GM23338 (cell line): ENCODE measurements around the gene SLIT1. TPM values are rescaled to one million over a fixed set of nuclear protein-coding genes. Genes with fewer than 3 reads are reported as not detected.
A peak's percentile ranks its signal among the peaks of the same experiment; 100 is the strongest.

Source experiments
- ATAC-seq: fragments of 200-7000 bp; cut with Tn5 transposase; 3 replicates; pipeline ENCODE4 v1.9.1; 2020
- DNase-seq: peaks from one replicate; pipeline ENCODE4 v3.0.0-alpha.2; 2015; ENCODE audit warnings: low spot score
- H2AFZ ChIP-seq: fragments of 200-600 bp; sonication (generic); 2 replicates; pipeline ENCODE4 v1.8.0; 2016; ENCODE audit warnings: antibody characterized with exemption, mild to moderate bottlenecking, moderate library complexity
- H3F3A ChIP-seq: fragments of 200-600 bp; sonication (generic); replicated peaks from 2 replicates; pipeline ENCODE4 v1.8.0; 2017; ENCODE audit warnings: antibody characterized with exemption, mixed run types, low read depth
- H3K27ac ChIP-seq: fragments of 200-600 bp; sonication (generic); 2 replicates; pipeline ENCODE4 v1.6.1; 2016; ENCODE audit warnings: low read depth
- H3K27me3 ChIP-seq: fragments of 200-600 bp; sonication (generic); 2 replicates; pipeline ENCODE4 v1.8.0; 2016; ENCODE audit warnings: mild to moderate bottlenecking, mixed run types, moderate library complexity; ENCODE audit not compliant: insufficient read depth
- H3K36me3 ChIP-seq: fragments of 200-600 bp; sonication (generic); 2 replicates; pipeline ENCODE4 v1.8.0; 2016; ENCODE audit warnings: mild to moderate bottlenecking; ENCODE audit not compliant: insufficient read depth
- H3K4me1 ChIP-seq: fragments of 200-600 bp; sonication (generic); 2 replicates; pipeline ENCODE4 v1.8.0; 2016; ENCODE audit warnings: mild to moderate bottlenecking, moderate library complexity; ENCODE audit not compliant: insufficient read depth
- H3K4me2 ChIP-seq: fragments of 200-600 bp; sonication (generic); 2 replicates; pipeline ENCODE4 v1.7.1; 2017; ENCODE audit warnings: mixed run types
- H3K4me3 ChIP-seq: fragments of 200-600 bp; sonication (generic); 2 replicates; pipeline ENCODE4 v1.6.1; 2016; ENCODE audit warnings: mixed run types
- H3K79me2 ChIP-seq: fragments of 200-600 bp; sonication (generic); replicated peaks from 2 replicates; pipeline ENCODE4 v1.8.0; 2017; ENCODE audit warnings: mild to moderate bottlenecking; ENCODE audit not compliant: insufficient read depth
- H3K9me2 ChIP-seq: fragments of 200-600 bp; sonication (generic); 2 replicates; pipeline ENCODE4 v1.8.0; 2017; ENCODE audit not compliant: insufficient read depth
- H4K20me1 ChIP-seq: fragments of 200-600 bp; sonication (generic); replicated peaks from 2 replicates; pipeline ENCODE4 v1.8.0; 2017; ENCODE audit warnings: mild to moderate bottlenecking; ENCODE audit not compliant: insufficient read depth
- H3K27ac Mint-ChIP-seq: 2 replicates; pipeline ENCODE4 v1.8.0; 2020; ENCODE audit warnings: inconsistent platforms, mild to moderate bottlenecking, moderate library complexity, mixed read lengths
- H3K27me3 Mint-ChIP-seq: 3 replicates; pipeline ENCODE4 v1.8.0; 2022; ENCODE audit warnings: low read depth, mild to moderate bottlenecking, moderate library complexity, mixed read lengths, inconsistent platforms; ENCODE audit not compliant: insufficient read depth, poor library complexity
- H3K36me3 Mint-ChIP-seq: 3 replicates; pipeline ENCODE4 v1.8.0; 2021; ENCODE audit warnings: low read depth, mild to moderate bottlenecking, inconsistent platforms, moderate library complexity, mixed read lengths
- H3K4me1 Mint-ChIP-seq: 3 replicates; pipeline ENCODE4 v1.8.0; 2020; ENCODE audit warnings: mild to moderate bottlenecking, inconsistent platforms, mixed read lengths
- H3K4me3 Mint-ChIP-seq: 3 replicates; pipeline ENCODE4 v1.8.0; 2021; ENCODE audit warnings: moderate library complexity, mild to moderate bottlenecking, inconsistent platforms, mixed read lengths
- H3K9me3 Mint-ChIP-seq: 3 replicates; pipeline ENCODE4 v1.8.0; 2020; ENCODE audit warnings: moderate library complexity, mild to moderate bottlenecking, inconsistent platforms, mixed read lengths
- CREB1 ChIP-seq: fragments of 250-450 bp; sonication (Bioruptor Pico); IDR thresholded peaks from 2 replicates; pipeline ENCODE4 v1.5.0; 2020; ENCODE audit warnings: low read depth, mild to moderate bottlenecking, moderate library complexity
- EZH2 ChIP-seq: fragments of 200-600 bp; sonication (generic); IDR thresholded peaks from one replicate; pipeline ENCODE4 v1.8.0; 2017; ENCODE audit warnings: antibody characterized with exemption, mild to moderate bottlenecking, low read depth; ENCODE audit not compliant: unreplicated experiment
- EZH2phosphoT487 ChIP-seq: fragments of 200-600 bp; sonication (generic); IDR thresholded peaks from one replicate; pipeline ENCODE4 v1.8.1; 2018; ENCODE audit warnings: antibody characterized with exemption; ENCODE audit not compliant: unreplicated experiment
- JUNB ChIP-seq: IDR thresholded peaks from one replicate; pipeline ENCODE4 v1.6.1; 2016; ENCODE audit warnings: antibody characterized with exemption; ENCODE audit not compliant: unreplicated experiment
- NANOG ChIP-seq: IDR thresholded peaks from 2 replicates; pipeline ENCODE4 v1.6.1; 2016; ENCODE audit warnings: antibody characterized with exemption, borderline replicate concordance
- POLR2AphosphoS5 ChIP-seq: IDR thresholded peaks from 2 replicates; pipeline ENCODE4 v1.6.1; 2016; ENCODE audit warnings: antibody characterized with exemption, low read depth
- STAT1 ChIP-seq: IDR thresholded peaks from one replicate; pipeline ENCODE4 v1.6.1; 2016; ENCODE audit warnings: antibody characterized with exemption; ENCODE audit not compliant: unreplicated experiment
- ZNF114 ChIP-seq: fragments of 250-450 bp; sonication (Bioruptor Pico); IDR thresholded peaks from 2 replicates; pipeline ENCODE4 v1.5.0; 2020; ENCODE audit warnings: mild to moderate bottlenecking, moderate library complexity
- ZNF331 ChIP-seq: fragments of 250-450 bp; sonication (Bioruptor Pico); IDR thresholded peaks from 2 replicates; pipeline ENCODE4 v1.5.0; 2020; ENCODE audit warnings: low read depth, mild to moderate bottlenecking, moderate library complexity
- polyA plus RNA-seq: library from polyadenylated mRNA; unstranded; fragments of >200 nt; fragmentation: Nextera tagmentation; extraction: Ambion mirVana; gene quantifications from 2 replicates; pipeline ENCODE4 v1.2.1, GENCODE V29; 2016
- total RNA-seq: library from RNA; depleted of rRNA; stranded (reverse); fragments of >200 nt; shearing (Covaris generic); gene quantifications from 2 replicates; pipeline ENCODE4 v1.2.3, GENCODE V29; 2014
- TF ChIP-seq, protein P1 (sequence below): IDR thresholded peaks from 2 replicates; pipeline ENCODE4 v1.6.1; 2016; ENCODE audit warnings: antibody characterized with exemption
- TF ChIP-seq, protein P2 (sequence below): IDR thresholded peaks from one replicate; pipeline ENCODE4 v1.6.1; 2018; ENCODE audit warnings: antibody characterized with exemption; ENCODE audit not compliant: unreplicated experiment
- TF ChIP-seq, protein P3 (sequence below): fragments of 250-450 bp; sonication (Bioruptor Pico); IDR thresholded peaks from 2 replicates; pipeline ENCODE4 v1.5.0; 2020; ENCODE audit warnings: mild to moderate bottlenecking, moderate library complexity
- TF ChIP-seq, protein P4 (sequence below), 2 experiments: fragments of 200-600 bp in 1 of 2; sonication (generic) in 1 of 2; conservative IDR thresholded peaks; 2 replicates each; pipeline versions ENCODE4 v1.5.1 to v1.6.1; 2016 to 2017; ENCODE audit warnings: antibody characterized with exemption in 2 of 2, low read depth in 2 of 2, mild to moderate bottlenecking in 2 of 2, moderate library complexity in 1 of 2

The SLIT1 gene
- total and polyA plus RNA-seq, 2 experiments from 2014 or later: 0.76 to 1.7 TPM

DNA sequence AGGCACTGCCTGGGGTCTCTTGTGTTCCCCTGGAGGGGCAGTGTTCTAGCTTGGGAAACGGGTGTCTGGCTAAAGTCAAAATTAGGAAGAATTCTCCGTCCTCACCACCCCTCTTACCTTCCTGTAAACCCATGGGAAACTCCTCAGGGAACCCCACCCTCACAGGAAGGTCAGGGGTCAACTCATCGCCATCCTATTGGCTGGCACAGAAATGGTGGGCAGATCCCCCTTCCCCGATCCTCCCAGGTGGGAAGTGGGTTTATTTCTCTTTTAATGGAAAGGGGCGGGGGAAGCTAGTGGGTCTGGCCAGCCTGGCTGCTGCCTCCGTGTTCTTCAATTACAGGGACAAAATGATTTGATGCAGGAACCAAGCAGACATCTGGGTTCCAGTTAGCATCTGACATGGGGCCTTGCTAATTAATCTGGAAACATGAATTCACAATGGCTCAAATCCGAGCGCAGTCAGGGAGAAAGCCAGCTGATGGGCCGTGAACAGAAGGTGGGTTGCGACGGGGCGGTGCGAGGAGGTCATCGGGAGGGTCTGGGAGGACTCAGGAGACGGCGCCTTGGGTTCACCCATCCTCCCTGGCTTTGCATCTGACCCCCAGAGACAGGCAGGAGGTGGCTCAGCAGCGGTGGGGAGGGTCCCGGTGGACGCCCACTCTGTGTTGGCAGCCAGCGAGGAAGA, 66.6 kb downstream of the SLIT1 start:
- Mint-ChIP-seq H3K27ac (no peak overlapping the region), H3K27me3 (peaks cover 5% of the 10 kb centered on the region), H3K4me1 (peaks cover 9% of the 10 kb centered on the region; the same call in 2 of the 3 replicates), H3K36me3 (no peaks in the 10 kb centered on the region), H3K9me3 (no peaks in the 10 kb centered on the region), H3K4me3 (no peak overlapping the region)
- Histone ChIP-seq H3K36me3 (no peaks in the 10 kb centered on the region), H3K27ac (no peak overlapping the region), H2AFZ (peak overlapping the region; percentile 78; the same call in 1 of the 2 replicates), H3K9me2 (no peaks in the 10 kb centered on the region), H3K4me3 (no peak overlapping the region), H3K79me2 (no peaks in the 10 kb centered on the region), H3F3A (no peaks in the 10 kb centered on the region), H3K4me1 (peaks cover 9% of the 10 kb centered on the region; the same call in 1 of the 2 replicates), H3K4me2 (no peak overlapping the region), H3K27me3 (no peaks in the 10 kb centered on the region), H4K20me1 (no peaks in the 10 kb centered on the region)
- TF ChIP-seq, protein P1, sequence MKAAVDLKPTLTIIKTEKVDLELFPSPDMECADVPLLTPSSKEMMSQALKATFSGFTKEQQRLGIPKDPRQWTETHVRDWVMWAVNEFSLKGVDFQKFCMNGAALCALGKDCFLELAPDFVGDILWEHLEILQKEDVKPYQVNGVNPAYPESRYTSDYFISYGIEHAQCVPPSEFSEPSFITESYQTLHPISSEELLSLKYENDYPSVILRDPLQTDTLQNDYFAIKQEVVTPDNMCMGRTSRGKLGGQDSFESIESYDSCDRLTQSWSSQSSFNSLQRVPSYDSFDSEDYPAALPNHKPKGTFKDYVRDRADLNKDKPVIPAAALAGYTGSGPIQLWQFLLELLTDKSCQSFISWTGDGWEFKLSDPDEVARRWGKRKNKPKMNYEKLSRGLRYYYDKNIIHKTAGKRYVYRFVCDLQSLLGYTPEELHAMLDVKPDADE: no peak
- TF ChIP-seq, protein P2, sequence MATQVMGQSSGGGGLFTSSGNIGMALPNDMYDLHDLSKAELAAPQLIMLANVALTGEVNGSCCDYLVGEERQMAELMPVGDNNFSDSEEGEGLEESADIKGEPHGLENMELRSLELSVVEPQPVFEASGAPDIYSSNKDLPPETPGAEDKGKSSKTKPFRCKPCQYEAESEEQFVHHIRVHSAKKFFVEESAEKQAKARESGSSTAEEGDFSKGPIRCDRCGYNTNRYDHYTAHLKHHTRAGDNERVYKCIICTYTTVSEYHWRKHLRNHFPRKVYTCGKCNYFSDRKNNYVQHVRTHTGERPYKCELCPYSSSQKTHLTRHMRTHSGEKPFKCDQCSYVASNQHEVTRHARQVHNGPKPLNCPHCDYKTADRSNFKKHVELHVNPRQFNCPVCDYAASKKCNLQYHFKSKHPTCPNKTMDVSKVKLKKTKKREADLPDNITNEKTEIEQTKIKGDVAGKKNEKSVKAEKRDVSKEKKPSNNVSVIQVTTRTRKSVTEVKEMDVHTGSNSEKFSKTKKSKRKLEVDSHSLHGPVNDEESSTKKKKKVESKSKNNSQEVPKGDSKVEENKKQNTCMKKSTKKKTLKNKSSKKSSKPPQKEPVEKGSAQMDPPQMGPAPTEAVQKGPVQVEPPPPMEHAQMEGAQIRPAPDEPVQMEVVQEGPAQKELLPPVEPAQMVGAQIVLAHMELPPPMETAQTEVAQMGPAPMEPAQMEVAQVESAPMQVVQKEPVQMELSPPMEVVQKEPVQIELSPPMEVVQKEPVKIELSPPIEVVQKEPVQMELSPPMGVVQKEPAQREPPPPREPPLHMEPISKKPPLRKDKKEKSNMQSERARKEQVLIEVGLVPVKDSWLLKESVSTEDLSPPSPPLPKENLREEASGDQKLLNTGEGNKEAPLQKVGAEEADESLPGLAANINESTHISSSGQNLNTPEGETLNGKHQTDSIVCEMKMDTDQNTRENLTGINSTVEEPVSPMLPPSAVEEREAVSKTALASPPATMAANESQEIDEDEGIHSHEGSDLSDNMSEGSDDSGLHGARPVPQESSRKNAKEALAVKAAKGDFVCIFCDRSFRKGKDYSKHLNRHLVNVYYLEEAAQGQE: no peak
- TF ChIP-seq POLR2AphosphoS5 (no peak), ZNF331 (CRISPR knock-in tag) (no peak), JUNB (no peak), CREB1 (no peak), EZH2 (no peak), EZH2phosphoT487 (no peak), STAT1 (no peak), NANOG (no peak), ZNF114 (no peak)
- TF ChIP-seq, protein P3, sequence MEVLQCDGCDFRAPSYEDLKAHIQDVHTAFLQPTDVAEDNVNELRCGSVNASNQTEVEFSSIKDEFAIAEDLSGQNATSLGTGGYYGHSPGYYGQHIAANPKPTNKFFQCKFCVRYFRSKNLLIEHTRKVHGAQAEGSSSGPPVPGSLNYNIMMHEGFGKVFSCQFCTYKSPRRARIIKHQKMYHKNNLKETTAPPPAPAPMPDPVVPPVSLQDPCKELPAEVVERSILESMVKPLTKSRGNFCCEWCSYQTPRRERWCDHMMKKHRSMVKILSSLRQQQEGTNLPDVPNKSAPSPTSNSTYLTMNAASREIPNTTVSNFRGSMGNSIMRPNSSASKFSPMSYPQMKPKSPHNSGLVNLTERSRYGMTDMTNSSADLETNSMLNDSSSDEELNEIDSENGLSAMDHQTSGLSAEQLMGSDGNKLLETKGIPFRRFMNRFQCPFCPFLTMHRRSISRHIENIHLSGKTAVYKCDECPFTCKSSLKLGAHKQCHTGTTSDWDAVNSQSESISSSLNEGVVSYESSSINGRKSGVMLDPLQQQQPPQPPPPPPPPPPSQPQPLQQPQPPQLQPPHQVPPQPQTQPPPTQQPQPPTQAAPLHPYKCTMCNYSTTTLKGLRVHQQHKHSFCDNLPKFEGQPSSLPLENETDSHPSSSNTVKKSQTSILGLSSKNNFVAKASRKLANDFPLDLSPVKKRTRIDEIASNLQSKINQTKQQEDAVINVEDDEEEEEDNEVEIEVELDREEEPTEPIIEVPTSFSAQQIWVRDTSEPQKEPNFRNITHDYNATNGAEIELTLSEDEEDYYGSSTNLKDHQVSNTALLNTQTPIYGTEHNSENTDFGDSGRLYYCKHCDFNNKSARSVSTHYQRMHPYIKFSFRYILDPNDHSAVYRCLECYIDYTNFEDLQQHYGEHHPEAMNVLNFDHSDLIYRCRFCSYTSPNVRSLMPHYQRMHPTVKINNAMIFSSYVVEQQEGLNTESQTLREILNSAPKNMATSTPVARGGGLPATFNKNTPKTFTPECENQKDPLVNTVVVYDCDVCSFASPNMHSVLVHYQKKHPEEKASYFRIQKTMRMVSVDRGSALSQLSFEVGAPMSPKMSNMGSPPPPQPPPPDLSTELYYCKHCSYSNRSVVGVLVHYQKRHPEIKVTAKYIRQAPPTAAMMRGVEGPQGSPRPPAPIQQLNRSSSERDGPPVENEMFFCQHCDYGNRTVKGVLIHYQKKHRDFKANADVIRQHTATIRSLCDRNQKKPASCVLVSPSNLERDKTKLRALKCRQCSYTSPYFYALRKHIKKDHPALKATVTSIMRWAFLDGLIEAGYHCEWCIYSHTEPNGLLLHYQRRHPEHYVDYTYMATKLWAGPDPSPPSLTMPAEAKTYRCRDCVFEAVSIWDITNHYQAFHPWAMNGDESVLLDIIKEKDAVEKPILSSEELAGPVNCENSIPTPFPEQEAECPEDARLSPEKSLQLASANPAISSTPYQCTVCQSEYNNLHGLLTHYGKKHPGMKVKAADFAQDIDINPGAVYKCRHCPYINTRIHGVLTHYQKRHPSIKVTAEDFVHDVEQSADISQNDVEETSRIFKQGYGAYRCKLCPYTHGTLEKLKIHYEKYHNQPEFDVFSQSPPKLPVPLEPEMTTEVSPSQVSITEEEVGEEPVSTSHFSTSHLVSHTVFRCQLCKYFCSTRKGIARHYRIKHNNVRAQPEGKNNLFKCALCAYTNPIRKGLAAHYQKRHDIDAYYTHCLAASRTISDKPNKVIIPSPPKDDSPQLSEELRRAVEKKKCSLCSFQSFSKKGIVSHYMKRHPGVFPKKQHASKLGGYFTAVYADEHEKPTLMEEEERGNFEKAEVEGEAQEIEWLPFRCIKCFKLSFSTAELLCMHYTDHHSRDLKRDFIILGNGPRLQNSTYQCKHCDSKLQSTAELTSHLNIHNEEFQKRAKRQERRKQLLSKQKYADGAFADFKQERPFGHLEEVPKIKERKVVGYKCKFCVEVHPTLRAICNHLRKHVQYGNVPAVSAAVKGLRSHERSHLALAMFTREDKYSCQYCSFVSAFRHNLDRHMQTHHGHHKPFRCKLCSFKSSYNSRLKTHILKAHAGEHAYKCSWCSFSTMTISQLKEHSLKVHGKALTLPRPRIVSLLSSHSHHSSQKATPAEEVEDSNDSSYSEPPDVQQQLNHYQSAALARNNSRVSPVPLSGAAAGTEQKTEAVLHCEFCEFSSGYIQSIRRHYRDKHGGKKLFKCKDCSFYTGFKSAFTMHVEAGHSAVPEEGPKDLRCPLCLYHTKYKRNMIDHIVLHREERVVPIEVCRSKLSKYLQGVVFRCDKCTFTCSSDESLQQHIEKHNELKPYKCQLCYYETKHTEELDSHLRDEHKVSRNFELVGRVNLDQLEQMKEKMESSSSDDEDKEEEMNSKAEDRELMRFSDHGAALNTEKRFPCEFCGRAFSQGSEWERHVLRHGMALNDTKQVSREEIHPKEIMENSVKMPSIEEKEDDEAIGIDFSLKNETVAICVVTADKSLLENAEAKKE: no peak
- TF ChIP-seq, protein P4, sequence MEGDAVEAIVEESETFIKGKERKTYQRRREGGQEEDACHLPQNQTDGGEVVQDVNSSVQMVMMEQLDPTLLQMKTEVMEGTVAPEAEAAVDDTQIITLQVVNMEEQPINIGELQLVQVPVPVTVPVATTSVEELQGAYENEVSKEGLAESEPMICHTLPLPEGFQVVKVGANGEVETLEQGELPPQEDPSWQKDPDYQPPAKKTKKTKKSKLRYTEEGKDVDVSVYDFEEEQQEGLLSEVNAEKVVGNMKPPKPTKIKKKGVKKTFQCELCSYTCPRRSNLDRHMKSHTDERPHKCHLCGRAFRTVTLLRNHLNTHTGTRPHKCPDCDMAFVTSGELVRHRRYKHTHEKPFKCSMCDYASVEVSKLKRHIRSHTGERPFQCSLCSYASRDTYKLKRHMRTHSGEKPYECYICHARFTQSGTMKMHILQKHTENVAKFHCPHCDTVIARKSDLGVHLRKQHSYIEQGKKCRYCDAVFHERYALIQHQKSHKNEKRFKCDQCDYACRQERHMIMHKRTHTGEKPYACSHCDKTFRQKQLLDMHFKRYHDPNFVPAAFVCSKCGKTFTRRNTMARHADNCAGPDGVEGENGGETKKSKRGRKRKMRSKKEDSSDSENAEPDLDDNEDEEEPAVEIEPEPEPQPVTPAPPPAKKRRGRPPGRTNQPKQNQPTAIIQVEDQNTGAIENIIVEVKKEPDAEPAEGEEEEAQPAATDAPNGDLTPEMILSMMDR (conservative IDR thresholded peaks at IDR 0.05; ENCODE audit: low read depth in 2 of 2): no peak
- DNase-seq (no peak), ATAC-seq (peak; percentile 37)
